Smooth muscle cell (in vitro differentiated cells): Measurements from ENCODE around the gene ZBTB5. TPM values are rescaled to one million over a fixed set of nuclear protein-coding genes. Genes with fewer than 3 reads are reported as not detected.

ENCODE experiments used
- DNase-seq: peaks from one replicate; lab custom pipeline; 2025; ENCODE audit not compliant: unreplicated experiment; lab: John Stamatoyannopoulos, UW
- H2AFZ ChIP-seq: fragments of 200-600 bp; sonication (generic); 2 replicates; pipeline ENCODE4 v1.6.0; 2016; ENCODE audit warnings: antibody characterized with exemption, low read depth, mild to moderate bottlenecking
- H3F3A ChIP-seq: fragments of 200-600 bp; sonication (generic); 2 replicates; pipeline ENCODE4 v1.6.0; 2017; ENCODE audit warnings: antibody characterized with exemption, low read depth
- H3K27ac ChIP-seq: fragments of 200-600 bp; sonication (generic); 2 replicates; pipeline ENCODE4 v1.5.1; 2016; ENCODE audit warnings: low read depth, mild to moderate bottlenecking
- H3K27me3 ChIP-seq: fragments of 200-600 bp; sonication (generic); 2 replicates; pipeline ENCODE4 v1.6.1; 2016; ENCODE audit warnings: low read depth, mild to moderate bottlenecking
- H3K36me3 ChIP-seq: fragments of 200-600 bp; sonication (generic); 2 replicates; pipeline ENCODE4 v1.5.1; 2016; ENCODE audit warnings: low read depth
- H3K4me1 ChIP-seq: fragments of 200-600 bp; sonication (generic); 2 replicates; pipeline ENCODE4 v1.5.1; 2016; ENCODE audit warnings: low read depth
- H3K4me2 ChIP-seq: fragments of 200-600 bp; sonication (generic); 2 replicates; pipeline ENCODE4 v1.6.0; 2016; ENCODE audit warnings: mild to moderate bottlenecking
- H3K4me3 ChIP-seq: fragments of 200-600 bp; sonication (generic); 2 replicates; pipeline ENCODE4 v1.5.1; 2016; ENCODE audit warnings: mild to moderate bottlenecking
- H3K79me2 ChIP-seq: fragments of 200-600 bp; sonication (generic); 2 replicates; pipeline ENCODE4 v1.6.0; 2016; ENCODE audit warnings: low read depth, mild to moderate bottlenecking
- H3K9ac ChIP-seq: fragments of 200-600 bp; sonication (generic); 2 replicates; pipeline ENCODE4 v1.6.0; 2016; ENCODE audit warnings: low read depth
- H3K9me3 ChIP-seq: fragments of 200-600 bp; sonication (generic); replicated peaks from 2 replicates; pipeline ENCODE4 v1.5.1; 2016; ENCODE audit warnings: low read depth
- H4K20me1 ChIP-seq: fragments of 200-600 bp; sonication (generic); 2 replicates; pipeline ENCODE4 v1.6.0; 2016; ENCODE audit warnings: low read depth
- WGBS: methylation state at CpG from one replicate; pipeline ENCODE4 v1.1.7; 2016; ENCODE audit warnings: low lambda C conversion rate; 5-methylcytosine and 5-hydroxymethylcytosine counted together
- polyA plus RNA-seq: library from polyadenylated mRNA; unstranded; fragments of >200 nt; fragmentation: Nextera tagmentation; extraction: Ambion mirVana; gene quantifications from 2 replicates; pipeline ENCODE4 v1.2.1, GENCODE V29; 2016
- total RNA-seq: library from RNA; depleted of rRNA; stranded (reverse); fragments of >200 nt; gene quantifications from 2 replicates; pipeline ENCODE4 v1.2.3, GENCODE V29; 2014
- TF ChIP-seq, protein P1 (sequence below): fragments of 200-600 bp; sonication (generic); IDR thresholded peaks from 2 replicates; pipeline ENCODE4 v1.5.1; 2017; ENCODE audit warnings: borderline replicate concordance, mild to moderate bottlenecking, antibody characterized with exemption; ENCODE audit not compliant: insufficient read depth, poor library complexity, severe bottlenecking

The ZBTB5 gene
- total and polyA plus RNA-seq, 2 experiments from 2014 or later, result 4.3 to 21.8 TPM

DNA sequence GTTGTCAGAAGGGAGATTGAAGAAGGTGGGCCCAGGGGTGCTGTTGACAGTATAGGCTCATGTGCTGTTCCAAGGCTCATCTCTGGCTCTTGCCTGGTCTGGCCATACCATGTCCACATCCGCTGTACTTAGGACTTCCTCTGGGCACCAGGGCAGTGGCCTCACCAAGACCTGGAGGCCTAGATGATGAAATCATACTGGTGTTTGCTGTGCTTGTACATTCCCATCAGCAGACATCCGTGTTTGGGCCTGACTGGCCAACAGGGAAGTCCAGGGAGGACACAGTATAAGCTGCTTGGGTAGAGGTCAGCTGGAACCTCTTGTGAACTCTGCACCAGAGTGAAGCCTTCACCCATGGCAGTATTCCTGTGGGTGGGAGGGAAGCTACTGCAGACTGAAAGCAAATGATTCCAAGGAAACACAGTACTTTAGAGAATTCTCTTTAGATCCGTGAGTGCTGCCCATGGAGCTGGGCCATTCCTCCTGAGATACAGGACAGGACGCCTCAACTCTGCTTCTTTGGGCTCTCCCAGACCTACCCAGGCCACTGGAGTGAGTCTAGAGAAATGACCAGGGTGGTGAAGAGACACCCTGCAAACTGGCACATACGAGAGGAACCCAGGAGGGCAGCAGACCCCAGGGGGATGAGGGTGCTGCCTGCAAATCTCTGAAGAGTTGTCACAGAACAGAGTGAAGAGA, 43.0 kb upstream of the ZBTB5 start:
- Histone ChIP-seq H3K9me3 (no peaks in the 10 kb centered on the region), H4K20me1 (no peaks in the 10 kb centered on the region), H3K36me3 (no peaks in the 10 kb centered on the region), H3K9ac (no peak overlapping the region), H3K4me3 (no peak overlapping the region), H3F3A (no peaks in the 10 kb centered on the region), H3K27me3 (no peaks in the 10 kb centered on the region), H3K79me2 (no peaks in the 10 kb centered on the region), H2AFZ (no peak overlapping the region), H3K27ac (no peak overlapping the region), H3K4me2 (no peak overlapping the region), H3K4me1 (no peaks in the 10 kb centered on the region)
- 96% methylated on average over 5 of the region's 5 CpGs for WGBS
- no peak for DNase-seq
- TF ChIP-seq, protein P1, sequence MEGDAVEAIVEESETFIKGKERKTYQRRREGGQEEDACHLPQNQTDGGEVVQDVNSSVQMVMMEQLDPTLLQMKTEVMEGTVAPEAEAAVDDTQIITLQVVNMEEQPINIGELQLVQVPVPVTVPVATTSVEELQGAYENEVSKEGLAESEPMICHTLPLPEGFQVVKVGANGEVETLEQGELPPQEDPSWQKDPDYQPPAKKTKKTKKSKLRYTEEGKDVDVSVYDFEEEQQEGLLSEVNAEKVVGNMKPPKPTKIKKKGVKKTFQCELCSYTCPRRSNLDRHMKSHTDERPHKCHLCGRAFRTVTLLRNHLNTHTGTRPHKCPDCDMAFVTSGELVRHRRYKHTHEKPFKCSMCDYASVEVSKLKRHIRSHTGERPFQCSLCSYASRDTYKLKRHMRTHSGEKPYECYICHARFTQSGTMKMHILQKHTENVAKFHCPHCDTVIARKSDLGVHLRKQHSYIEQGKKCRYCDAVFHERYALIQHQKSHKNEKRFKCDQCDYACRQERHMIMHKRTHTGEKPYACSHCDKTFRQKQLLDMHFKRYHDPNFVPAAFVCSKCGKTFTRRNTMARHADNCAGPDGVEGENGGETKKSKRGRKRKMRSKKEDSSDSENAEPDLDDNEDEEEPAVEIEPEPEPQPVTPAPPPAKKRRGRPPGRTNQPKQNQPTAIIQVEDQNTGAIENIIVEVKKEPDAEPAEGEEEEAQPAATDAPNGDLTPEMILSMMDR, result no peak

DNA sequence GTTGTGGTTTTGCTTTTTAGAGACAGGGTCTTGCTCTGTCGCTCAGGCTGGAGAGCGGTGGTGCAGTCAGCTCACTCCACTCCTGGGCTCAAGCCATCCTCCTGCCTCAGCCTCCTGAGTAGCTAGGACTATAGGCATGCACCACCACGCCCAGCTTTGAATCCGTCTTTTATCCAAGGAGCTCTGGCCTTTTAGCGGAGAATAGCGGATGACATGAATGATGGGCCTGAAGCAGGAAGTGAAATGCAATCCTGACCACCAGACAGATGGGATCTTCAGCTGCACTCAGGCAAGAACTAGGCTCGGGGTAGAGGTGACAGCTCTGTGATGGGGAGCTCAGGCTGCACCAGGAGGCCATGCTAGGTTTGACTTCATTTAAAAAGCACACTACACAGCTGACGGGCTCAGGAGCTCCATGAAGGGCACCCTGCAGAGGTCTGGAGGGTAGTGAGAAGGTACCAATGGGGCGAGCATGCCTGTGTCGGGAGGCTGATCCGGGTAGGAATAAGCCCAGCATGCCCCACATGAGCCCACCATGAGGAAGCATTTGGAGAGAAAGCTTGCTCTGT, 42.4 kb upstream of the ZBTB5 start:
- Histone ChIP-seq H3K36me3 (no peaks in the 10 kb centered on the region), H2AFZ (no peak overlapping the region), H3K27me3 (no peaks in the 10 kb centered on the region)

DNA sequence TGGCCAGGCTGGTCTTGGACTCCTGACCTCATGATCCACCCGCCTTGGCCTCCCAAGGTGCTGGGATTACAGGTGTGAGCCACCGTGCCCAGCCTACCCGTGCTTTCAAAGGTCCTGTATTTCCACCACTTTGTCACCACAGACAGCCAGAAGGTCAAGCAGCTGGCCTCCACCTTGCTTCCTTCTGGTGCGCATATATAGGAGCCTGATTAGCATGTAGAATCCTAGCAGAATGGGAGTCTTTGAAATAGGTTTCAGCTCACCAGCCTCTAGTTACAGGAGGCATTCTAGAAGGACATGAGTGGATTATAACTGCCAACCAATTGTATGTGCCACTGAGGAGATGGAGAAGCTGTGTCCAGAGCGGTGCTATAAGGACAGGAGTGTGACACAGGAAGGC, 39.4 kb upstream of the ZBTB5 start:
- Histone ChIP-seq H3K9me3 (no peaks in the 10 kb centered on the region), H3F3A (no peaks in the 10 kb centered on the region), H3K27ac (no peak overlapping the region), H2AFZ (no peak overlapping the region), H3K36me3 (peaks cover 6% of the 10 kb centered on the region), H3K4me2 (no peak overlapping the region), H3K4me1 (no peaks in the 10 kb centered on the region), H3K79me2 (no peaks in the 10 kb centered on the region), H3K27me3 (no peaks in the 10 kb centered on the region), H3K4me3 (no peak overlapping the region), H4K20me1 (no peaks in the 10 kb centered on the region), H3K9ac (no peak overlapping the region)
- TF ChIP-seq, protein P1, result no peak
- 93% methylated on average over 5 of the region's 5 CpGs for WGBS
- DNase-seq, result no peak

More for the DNA sequence above, 42.4 kb upstream of the ZBTB5 start:
- Histone ChIP-seq H3K4me3 (no peak overlapping the region), H3K4me1 (no peaks in the 10 kb centered on the region), H3K4me2 (no peak overlapping the region), H3K9ac (no peak overlapping the region), H3K9me3 (no peaks in the 10 kb centered on the region), H3F3A (no peaks in the 10 kb centered on the region), H3K79me2 (no peaks in the 10 kb centered on the region), H3K27ac (no peak overlapping the region), H4K20me1 (no peaks in the 10 kb centered on the region)
- TF ChIP-seq, protein P1, result no peak
- no peak for DNase-seq
- 97% methylated on average over 11 of the region's 11 CpGs for WGBS

- Histone ChIP-seq H3K36me3 (peaks cover 6% of the 10 kb centered on the region), H3K79me2 (no peaks in the 10 kb centered on the region), H3F3A (no peaks in the 10 kb centered on the region), H3K9ac (no peak overlapping the region), H3K27ac (no peak overlapping the region), H3K9me3 (no peaks in the 10 kb centered on the region), H4K20me1 (no peaks in the 10 kb centered on the region), H3K4me3 (no peak overlapping the region), H2AFZ (no peak overlapping the region), H3K27me3 (no peaks in the 10 kb centered on the region), H3K4me2 (no peak overlapping the region), H3K4me1 (no peaks in the 10 kb centered on the region)
- WGBS, result 85% methylated on average over 3 of the region's 3 CpGs
- no peak for DNase-seq
- TF ChIP-seq, protein P1, result no peak
Measured at GRCh38 chr9:37503736-37504135, 38.5 kb upstream of the ZBTB5 start.
